SIG-M5 treated with dmso at 0.1 percent for 504 hours (cell line): ENCODE data around the gene SRRM1.
A peak's percentile ranks its signal among the peaks of the same experiment; 100 is the strongest.
"Not testable (repeated sequence)": the region's sequence is repeated elsewhere in the genome, so short reads cannot be mapped to it uniquely, and the experiment has no call there.

Source experiments
- DNase-seq: peaks from one replicate; lab custom pipeline; 2025; ENCODE audit not compliant: unreplicated experiment; lab: John Stamatoyannopoulos, UW

SRRM1 gene

GRCh38 chr1:24641646-24642151, 1.4 kb upstream of the SRRM1 start:
- DNase-seq = peak; percentile 24

GRCh38 chr1:24643363-24644099, 429 bp downstream of the SRRM1 start:
- DNase-seq = peak; percentile 24

GRCh38 chr1:24644100-24644384, 940 bp downstream of the SRRM1 start:
- no peak for DNase-seq

- DNase-seq = no peak
Observed at GRCh38 chr1:24648919-24649318, 5.8 kb downstream of the SRRM1 start.

- DNase-seq = no peak
Observed at GRCh38 chr1:24652382-24652781, 9.3 kb downstream of the SRRM1 start.

- DNase-seq = no peak
Observed at GRCh38 chr1:24654010-24654409, 10.9 kb downstream of the SRRM1 start.

- DNase-seq = no peak
Observed at GRCh38 chr1:24656046-24656445, 12.9 kb downstream of the SRRM1 start.

GRCh38 chr1:24657781-24658180, 14.7 kb downstream of the SRRM1 start:
- no peak for DNase-seq

GRCh38 chr1:24659166-24659904, 16.2 kb downstream of the SRRM1 start:
- DNase-seq = no peak

GRCh38 chr1:24659993-24660665, 17.0 kb downstream of the SRRM1 start:
- no peak for DNase-seq

- DNase-seq = no peak
Observed at GRCh38 chr1:24664507-24665033, 21.5 kb downstream of the SRRM1 start.

GRCh38 chr1:24666794-24667193, 23.7 kb downstream of the SRRM1 start:
- DNase-seq = no peak

GRCh38 chr1:24671372-24671771, 28.3 kb downstream of the SRRM1 start:
- not testable (repeated sequence) for DNase-seq

- DNase-seq = not testable (repeated sequence)
Observed at GRCh38 chr1:24672686-24673085, 29.6 kb downstream of the SRRM1 start.

- no peak for DNase-seq
Observed at GRCh38 chr1:24673341-24673740, 30.2 kb downstream of the SRRM1 start.

GRCh38 chr1:24678421-24678820, 35.3 kb downstream of the SRRM1 start:
- DNase-seq = not testable (repeated sequence)

- DNase-seq = no peak
Observed at GRCh38 chr1:24679725-24680124, 36.6 kb downstream of the SRRM1 start.

- DNase-seq = no peak
Observed at GRCh38 chr1:24683713-24684162, 40.6 kb downstream of the SRRM1 start.

- DNase-seq = no peak
Observed at GRCh38 chr1:24688033-24688432, 44.9 kb downstream of the SRRM1 start.

- peak; percentile 44 for DNase-seq
Observed at GRCh38 chr1:24688621-24689195, 45.6 kb downstream of the SRRM1 start.

GRCh38 chr1:24691051-24691450, 47.9 kb downstream of the SRRM1 start:
- DNase-seq = no peak
